ENCODE measurements around the gene MT1H.
"Not testable (repeated sequence)": the region's sequence is repeated elsewhere in the genome, so short reads cannot be mapped to it uniquely, and the experiment has no call there.

The MT1H gene

GRCh38 chr16:56684926-56685590 is 15.4 kb downstream of the MT1H start:
- no peak for DNase-seq

DNA sequence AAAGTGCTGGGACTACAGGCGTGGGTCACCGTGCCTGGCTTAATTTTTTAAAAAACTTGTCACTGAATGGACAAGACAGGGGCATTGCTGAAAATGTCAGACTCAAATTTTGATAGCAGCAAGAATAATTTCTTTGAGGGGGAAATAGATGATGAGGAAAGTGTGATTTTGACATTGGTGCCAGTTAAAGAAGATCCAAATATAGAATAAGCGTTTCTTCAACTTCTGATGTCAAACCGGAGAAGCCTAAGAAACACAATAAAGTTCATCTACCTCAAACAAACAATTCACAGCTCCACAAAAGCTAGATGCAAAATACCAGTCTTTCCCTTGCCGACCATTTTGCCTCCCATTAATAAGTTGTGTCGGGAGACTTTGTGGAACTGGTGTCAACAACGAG is 17.1 kb downstream of the MT1H start:
- DNase-seq: no peak

DNA sequence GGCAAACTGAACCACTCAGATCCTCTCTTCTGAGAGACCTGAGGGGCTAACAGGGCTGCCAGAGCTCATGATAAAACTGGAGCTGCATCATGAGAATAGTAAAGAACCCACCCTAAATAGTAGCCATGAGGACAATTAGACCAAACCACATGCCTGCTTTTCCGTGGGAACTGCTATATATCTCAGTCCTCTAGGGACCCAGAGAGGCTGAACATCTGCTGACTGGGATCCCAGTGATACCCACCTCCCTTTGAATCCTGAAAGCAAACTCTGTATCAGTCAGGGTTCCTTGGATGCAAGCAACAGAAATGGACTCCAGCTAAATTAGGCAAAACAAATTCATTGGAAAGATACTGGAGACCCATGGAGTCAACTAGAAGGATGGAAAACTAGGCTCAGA is 19.1 kb downstream of the MT1H start:
- no peak for DNase-seq

- DNase-seq: no peak
These were observed 19.6 kb downstream of the MT1H start for GRCh38 chr16:56689171-56689570.

DNA sequence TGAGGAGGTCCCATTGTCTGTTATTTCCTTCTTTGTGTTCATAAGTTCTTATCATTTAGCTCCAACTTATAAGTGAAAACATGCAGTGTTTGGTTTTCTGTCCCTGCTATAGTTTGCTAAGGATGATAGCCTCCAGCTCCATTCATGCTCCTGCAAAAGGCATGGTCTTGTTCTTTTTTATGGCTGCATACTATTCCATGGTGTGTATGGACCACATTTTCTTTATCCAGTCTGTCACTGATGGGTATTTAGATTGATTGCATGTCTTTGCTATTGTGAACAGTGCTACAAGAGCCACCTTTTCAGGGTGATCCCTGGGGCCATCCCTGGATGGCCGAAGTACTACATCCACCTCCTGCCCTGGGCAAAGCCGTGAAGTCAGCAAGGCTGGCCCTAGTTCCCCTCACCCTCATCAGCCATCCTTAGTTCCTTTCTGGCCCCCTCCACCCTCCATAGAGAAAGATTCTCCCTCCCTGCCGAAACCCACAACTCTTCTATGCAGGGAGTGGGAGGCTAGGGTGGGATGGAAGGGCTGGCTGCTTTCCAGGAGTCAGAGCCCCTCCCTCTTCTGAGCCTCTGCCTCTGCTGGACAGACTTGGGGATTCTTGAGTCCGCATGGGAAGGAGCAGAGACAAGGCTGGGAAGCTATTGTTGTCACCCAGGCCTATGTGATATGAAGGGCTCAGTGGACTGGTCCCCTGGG is 21.0 kb downstream of the MT1H start:
- DNase-seq: no peak

GRCh38 chr16:56691885-56692284 is 22.3 kb downstream of the MT1H start:
- no peak for DNase-seq

- DNase-seq: no peak
These were observed 25.6 kb downstream of the MT1H start for GRCh38 chr16:56695246-56695645.

DNA sequence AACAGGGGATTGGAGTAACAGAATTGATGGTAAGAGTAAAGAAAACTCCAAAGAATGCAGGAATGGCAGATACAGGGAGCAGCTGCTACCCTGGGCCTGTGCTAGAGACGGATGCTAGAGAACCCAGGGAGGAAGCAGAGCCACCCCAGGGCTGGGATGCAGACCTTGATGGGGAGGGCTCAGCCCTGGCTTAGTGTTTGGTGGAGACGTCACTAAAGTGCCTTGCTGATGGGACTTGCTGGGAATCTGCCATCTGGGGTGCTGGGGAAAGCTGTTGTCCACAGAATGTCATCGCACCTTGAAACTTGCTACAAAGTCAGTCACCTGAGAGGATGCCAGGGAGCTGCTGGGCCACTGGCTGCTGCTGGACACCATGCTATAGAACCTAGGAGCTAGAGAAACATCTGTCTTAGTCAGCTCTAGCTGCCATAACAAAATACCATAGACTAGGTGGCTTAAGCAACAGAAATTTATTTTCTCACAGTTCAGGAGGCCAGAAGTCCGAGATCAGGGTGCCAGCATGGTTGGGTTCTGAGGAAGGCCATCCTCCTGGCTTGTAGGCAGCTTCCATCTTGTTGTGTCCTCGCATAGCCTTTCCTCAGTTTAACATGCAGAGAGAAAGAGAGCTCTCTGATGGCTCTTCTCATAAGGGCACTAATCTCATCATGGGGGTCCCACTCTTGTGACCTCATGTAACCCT is 28.0 kb downstream of the MT1H start:
- DNase-seq: no peak

- DNase-seq: no peak
These were observed 30.6 kb downstream of the MT1H start for GRCh38 chr16:56700195-56700594.

DNA sequence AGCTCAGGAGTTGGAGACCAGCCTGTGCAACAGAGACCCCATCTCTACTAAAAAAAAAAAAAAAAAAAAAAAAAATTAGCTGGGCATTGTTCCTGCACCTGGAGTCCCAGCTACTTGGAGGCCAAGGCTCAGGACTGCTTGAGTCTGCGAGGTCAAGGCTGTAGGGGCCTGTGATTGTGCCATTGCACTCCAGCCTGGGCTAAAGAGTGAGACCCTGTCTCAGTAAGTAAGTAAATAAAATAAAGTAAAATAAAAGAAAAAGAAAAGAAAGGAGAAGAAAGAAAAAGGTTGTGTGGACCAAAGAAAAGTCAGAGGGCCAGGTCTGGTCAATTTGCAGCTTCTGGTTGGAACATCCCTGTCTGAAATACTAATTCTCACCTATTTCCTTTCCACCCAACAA is 31.0 kb downstream of the MT1H start:
- DNase-seq: no peak

- no peak for DNase-seq
These were observed 31.9 kb downstream of the MT1H start for GRCh38 chr16:56701534-56701933.

DNA sequence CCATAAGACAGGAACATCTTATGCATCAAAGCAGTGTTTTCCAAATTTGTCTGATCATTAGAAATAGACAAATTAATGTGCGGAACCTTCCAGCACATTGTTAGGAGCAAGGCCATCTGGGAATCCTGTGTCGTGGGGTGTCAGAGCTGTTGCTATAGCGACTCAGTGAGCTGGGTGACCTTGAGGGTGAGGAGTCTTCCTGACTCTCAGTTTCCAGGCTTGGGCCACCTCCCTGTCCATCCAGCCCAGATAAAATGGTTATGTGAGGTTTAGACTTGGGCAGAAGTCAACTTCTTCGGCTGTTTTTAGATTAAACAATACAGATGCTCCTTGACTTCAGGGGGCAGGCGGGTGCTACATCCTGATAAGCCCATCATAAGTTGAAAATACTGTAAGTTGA is 33.2 kb downstream of the MT1H start:
- no peak for DNase-seq

DNA sequence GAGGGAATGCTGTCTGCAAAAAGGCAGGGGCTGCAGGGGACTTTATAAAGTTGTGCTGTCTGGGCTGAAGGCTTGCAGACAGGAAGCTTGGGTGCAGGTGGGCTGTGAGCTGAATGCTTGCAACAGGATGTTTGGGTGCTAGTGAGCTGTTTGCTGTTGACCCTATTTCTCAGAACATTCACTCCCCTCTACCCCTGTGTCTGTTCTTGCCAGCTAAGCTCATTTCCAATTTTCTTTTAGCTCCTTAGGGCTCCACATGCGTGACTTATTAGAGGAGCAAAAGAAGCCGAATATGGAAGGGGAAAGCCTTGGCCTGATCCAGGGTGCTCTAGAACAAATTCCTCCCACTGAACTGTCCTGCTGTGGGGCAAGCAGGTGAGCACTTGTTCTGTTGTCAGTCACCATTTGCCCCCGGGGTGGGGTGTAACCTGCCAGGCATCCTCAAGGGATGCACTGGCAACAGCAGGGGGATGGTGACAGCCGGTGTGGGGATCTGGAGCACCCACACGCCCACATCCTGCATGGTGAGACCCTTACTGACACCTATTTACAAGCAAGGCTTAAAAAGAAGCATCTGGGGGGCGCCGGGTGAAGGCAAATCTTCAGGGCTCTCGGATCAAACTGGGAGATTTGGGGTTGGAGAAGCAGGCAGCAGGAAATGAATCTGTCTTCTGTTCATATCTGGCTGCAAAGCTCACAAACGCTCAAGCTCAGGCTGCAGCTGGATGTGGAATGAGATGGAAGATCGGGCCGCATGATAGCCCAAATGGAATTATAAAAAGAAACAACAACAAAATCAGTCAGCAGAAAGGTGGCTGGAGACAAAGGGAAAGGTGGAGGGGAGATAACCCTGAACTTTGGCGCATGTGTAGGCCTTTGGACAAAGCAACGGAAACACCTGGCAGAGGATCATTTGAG is 39.2 kb downstream of the MT1H start:
- DNase-seq: no peak

- DNase-seq: no peak
These were observed 39.9 kb downstream of the MT1H start for GRCh38 chr16:56709443-56710040.

- no peak for DNase-seq
These were observed 40.6 kb downstream of the MT1H start for GRCh38 chr16:56710181-56710737.

DNA sequence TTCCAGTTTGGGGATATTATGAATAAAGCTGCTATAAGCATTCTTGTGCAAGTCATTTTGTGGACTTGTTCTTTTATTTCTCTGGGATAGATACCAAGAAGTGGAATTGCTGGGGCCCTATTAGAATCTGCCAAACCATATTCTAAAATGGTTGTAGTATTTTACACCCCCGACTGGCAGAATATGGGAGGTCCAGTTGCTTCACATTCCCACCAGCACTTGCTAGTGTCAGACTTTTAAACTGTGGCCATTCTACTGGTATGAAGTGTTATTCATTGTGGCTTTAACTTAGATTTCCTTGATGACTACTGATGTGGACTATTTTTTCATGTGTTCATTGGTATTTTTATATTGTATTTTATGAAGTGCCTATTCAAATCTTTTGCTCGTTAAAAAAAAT is 42.2 kb downstream of the MT1H start:
- no peak for DNase-seq

GRCh38 chr16:56713794-56714193 is 44.2 kb downstream of the MT1H start:
- no peak for DNase-seq

GRCh38 chr16:56715126-56715525 is 45.5 kb downstream of the MT1H start:
- no peak for DNase-seq

- DNase-seq: no peak
These were observed 47.1 kb downstream of the MT1H start for GRCh38 chr16:56716761-56717160.

- DNase-seq: not testable (repeated sequence)
These were observed 47.9 kb downstream of the MT1H start for GRCh38 chr16:56717532-56717931.
